Mononuclear cell (primary cell): ENCODE results near the gene PHACTR3. TPM values are rescaled to one million over a fixed set of nuclear protein-coding genes. Genes with fewer than 3 reads are reported as not detected.

ENCODE experiments used
- H3K27me3 ChIP-seq: 2 replicates; pipeline ENCODE4 v1.6.0; 2011; ENCODE audit warnings: low read length, control low read depth; ENCODE audit not compliant: insufficient read depth
- H3K4me1 ChIP-seq: 2 replicates; pipeline ENCODE4 v1.5.1; 2011; ENCODE audit warnings: mild to moderate bottlenecking, low read length, control low read depth; ENCODE audit not compliant: insufficient read depth
- H3K4me3 ChIP-seq: 2 replicates; pipeline ENCODE4 v1.5.1; 2011; ENCODE audit warnings: mild to moderate bottlenecking, low read length, moderate library complexity
- H3K9me3 ChIP-seq: 2 replicates; pipeline ENCODE4 v1.5.1; 2011; ENCODE audit warnings: low read depth, mild to moderate bottlenecking, control low read depth, low read length
- total RNA-seq: library from RNA; depleted of rRNA; stranded (reverse); fragments of >200 nt; gene quantifications from one replicate; pipeline ENCODE4 v1.2.3, GENCODE V29; 2012

Gene PHACTR3
- total RNA-seq, 1 donor = 0.21 TPM

DNA sequence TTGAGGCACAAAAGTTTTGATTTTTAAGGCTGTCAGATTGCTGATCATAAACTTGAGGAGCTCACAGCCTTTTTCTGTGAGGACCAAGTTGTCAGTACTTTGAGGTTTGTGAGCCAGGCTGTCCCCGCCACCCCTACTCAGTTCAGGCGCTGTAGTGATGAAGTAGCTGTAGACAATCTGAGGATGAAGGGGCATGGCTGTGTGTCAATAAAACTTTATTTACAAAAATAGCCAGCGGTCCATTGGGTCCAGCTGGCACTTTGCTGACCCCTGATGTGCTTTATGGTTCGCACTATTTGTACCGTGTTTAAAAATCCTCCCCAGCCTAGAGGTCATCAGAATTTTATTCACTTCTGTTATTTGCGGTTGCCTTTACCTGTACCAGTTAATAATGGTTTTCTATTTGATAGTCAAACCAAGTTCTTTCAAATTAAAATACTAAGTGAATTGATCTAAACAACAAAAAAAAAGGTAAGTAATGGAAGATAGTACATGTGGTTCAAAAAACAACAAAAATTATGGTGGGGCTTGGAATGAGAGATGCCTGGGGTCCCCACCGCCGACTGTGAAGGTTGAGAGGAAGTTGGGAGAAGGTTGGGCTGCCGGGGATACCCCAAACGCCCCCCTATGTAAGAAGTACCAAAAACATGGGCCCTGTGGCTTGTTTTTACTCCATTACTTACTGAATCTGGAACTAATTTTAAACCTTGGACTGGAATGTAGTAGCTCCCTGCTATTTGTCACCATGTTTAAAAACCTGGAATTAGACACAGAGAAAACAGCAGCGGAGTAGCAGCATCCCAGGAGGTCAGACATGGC is 205.5 kb downstream of the PHACTR3 start:
- Histone ChIP-seq H3K27me3 (no peaks in the 10 kb centered on the region), H3K9me3 (no peaks in the 10 kb centered on the region), H3K4me1 (no peaks in the 10 kb centered on the region), H3K4me3 (no peak overlapping the region)

DNA sequence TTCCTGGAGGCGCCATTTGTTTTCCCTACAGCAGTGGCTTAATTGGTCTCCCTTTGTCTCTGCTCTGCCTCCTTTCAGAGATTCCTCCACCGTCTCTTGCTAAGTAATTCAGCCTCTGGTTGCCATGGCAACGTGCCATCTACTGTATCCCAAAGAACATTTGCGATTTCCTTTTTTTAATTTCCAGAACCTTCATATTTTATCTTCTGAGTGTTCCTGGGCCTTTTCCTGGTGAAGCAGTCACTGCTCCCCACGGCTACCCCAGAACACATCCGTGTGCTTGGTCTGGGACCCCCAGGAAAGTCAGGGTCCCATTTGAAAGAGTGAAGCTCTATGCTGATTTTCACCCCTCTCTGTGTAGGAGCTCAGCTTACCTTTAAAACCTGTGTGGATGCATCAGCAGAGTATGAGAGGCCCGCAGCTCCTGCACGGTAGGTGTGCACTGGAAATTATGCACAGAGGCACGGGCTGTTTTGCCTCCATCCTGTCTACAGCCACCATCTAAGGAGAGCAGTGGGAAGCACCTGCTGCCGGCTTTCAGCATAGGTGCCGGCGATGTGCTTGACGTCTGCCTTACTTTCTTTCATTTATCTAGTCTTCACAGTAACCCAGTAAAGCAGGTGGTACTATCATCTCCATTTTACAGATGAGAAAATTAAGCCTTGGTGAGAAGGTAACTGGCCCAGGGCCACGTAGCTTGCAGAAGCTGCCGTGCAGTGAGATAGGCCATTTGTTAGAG is 206.3 kb downstream of the PHACTR3 start:
- H3K4me1 ChIP-seq = no peaks in the 10 kb centered on the region
- H3K9me3 ChIP-seq = no peaks in the 10 kb centered on the region
- H3K27me3 ChIP-seq = no peaks in the 10 kb centered on the region
- no peak overlapping the region for H3K4me3 ChIP-seq

GRCh38 chr20:59811681-59812171 is 207.4 kb downstream of the PHACTR3 start:
- Histone ChIP-seq H3K4me1 (no peaks in the 10 kb centered on the region), H3K9me3 (no peaks in the 10 kb centered on the region), H3K27me3 (no peaks in the 10 kb centered on the region), H3K4me3 (no peak overlapping the region)

GRCh38 chr20:59812286-59813125 is 208.2 kb downstream of the PHACTR3 start:
- no peaks in the 10 kb centered on the region for H3K27me3 ChIP-seq
- no peaks in the 10 kb centered on the region for H3K9me3 ChIP-seq

DNA sequence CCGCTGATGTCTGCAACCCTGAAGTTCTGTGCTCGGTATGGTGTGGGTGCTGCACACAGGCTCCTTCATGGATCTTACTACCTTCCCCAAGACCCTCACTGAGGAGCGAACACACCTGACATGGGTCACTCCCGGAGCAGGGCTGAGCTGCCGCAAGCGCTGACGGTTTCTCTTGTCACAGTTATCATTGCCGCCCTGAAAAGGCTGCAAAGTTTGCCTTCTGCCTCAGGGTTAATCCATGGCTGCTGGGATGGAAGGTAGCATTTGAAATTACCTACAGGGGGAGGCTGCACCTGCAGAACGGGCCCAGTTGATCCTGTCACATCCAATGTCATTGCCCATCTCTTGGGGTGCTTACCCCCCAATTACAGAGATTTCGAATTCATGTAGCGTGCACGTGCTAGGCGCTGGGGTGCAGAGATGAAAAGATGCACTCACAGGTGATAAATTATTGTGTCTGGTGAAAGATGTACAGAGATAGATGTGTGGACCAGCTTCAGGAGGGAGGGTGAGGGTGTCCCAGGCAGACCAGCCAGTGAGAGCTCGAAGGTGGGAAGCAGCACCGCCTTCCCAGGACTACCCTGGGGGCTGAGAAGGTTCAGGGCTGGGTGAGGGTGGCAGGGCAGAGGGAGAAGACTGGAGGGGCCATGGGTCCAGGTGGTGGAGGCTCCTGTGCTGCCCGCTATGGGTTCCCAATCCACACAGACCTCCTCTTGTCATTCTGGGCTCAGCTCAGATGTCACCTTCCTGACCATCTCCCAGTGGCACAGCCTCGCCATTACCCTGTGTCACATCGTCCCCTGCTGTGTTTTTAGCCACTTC is 209.0 kb downstream of the PHACTR3 start:
- Histone ChIP-seq H3K4me3 (no peak overlapping the region), H3K27me3 (no peaks in the 10 kb centered on the region), H3K9me3 (no peaks in the 10 kb centered on the region), H3K4me1 (no peaks in the 10 kb centered on the region)

More at GRCh38 chr20:59812286-59813125, 208.2 kb downstream of the PHACTR3 start:
- Histone ChIP-seq H3K4me3 (no peak overlapping the region), H3K4me1 (no peaks in the 10 kb centered on the region)

DNA sequence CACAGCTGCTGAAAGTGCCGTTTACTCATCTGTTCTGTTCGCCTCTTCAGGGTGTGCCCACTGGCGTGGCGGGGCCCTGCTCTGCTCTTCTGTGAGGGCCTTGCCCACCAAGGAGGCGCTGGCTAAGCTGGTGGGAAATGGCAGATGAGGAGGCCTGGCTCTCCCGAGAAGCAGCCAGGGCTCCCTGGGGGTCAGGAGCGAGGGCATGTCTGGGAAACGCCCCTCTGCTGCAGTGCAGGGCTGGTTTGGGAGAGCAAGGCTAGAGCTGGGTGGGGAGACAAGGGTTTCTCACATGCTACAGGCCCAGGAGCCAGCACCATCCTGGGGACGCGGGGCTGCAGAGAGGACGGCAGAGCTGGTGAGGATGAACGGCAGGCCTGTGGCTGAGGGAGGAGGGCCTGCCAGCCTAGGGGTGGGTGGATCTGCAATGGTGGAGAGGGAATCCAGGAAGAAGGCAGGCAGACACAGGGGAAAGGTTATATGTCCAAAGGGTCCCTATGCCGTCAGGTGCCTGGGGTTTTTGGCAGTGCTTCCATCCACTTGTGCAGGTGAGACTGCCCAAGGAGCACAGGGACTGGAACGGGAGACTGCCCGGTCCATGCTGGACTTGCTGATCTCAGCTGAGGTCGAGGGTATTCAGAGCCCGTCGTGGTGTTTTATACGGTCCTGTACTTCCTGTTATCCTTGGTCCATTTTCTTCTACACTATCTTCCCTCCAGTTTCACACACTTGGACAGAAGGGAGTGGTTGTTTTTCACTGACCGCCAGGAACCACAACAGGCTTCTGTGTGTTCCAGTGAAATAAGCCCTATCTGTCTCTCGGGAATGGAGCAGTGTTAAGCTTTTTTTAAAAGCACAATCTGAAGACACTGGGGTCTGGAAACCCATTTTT is 209.9 kb downstream of the PHACTR3 start:
- Histone ChIP-seq H3K4me3 (no peak overlapping the region), H3K4me1 (no peaks in the 10 kb centered on the region), H3K9me3 (no peaks in the 10 kb centered on the region), H3K27me3 (no peaks in the 10 kb centered on the region)

GRCh38 chr20:59814840-59815340 is 210.6 kb downstream of the PHACTR3 start:
- H3K9me3 ChIP-seq = no peaks in the 10 kb centered on the region
- no peaks in the 10 kb centered on the region for H3K4me1 ChIP-seq
- no peak overlapping the region for H3K4me3 ChIP-seq
- no peaks in the 10 kb centered on the region for H3K27me3 ChIP-seq

- no peaks in the 10 kb centered on the region for H3K27me3 ChIP-seq
Measured at GRCh38 chr20:59816146-59816738, 211.9 kb downstream of the PHACTR3 start.

DNA sequence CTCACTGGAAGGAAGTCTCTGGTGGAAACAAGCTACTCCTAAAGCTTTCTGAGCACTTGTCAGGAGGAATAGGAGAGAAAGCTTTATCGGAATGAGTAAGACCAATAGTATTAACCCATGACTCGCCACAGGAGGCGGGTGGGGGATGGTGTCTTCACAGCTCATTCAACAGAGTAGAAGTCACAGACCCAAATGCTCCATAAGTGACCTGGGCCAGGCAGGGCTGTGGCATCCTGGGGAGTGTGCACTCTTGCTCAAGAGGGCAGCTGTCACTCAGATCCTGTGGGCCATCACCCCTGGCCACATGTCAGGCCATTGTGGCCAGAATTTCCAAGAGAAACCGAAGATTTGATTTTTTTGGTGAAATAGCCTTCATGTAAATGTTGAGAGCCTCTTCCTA is 213.1 kb downstream of the PHACTR3 start:
- no peaks in the 10 kb centered on the region for H3K4me1 ChIP-seq
- no peaks in the 10 kb centered on the region for H3K9me3 ChIP-seq
- no peak overlapping the region for H3K4me3 ChIP-seq
- H3K27me3 ChIP-seq = no peaks in the 10 kb centered on the region

More at GRCh38 chr20:59816146-59816738, 211.9 kb downstream of the PHACTR3 start:
- Histone ChIP-seq H3K9me3 (no peaks in the 10 kb centered on the region), H3K4me3 (no peak overlapping the region), H3K4me1 (no peaks in the 10 kb centered on the region)

DNA sequence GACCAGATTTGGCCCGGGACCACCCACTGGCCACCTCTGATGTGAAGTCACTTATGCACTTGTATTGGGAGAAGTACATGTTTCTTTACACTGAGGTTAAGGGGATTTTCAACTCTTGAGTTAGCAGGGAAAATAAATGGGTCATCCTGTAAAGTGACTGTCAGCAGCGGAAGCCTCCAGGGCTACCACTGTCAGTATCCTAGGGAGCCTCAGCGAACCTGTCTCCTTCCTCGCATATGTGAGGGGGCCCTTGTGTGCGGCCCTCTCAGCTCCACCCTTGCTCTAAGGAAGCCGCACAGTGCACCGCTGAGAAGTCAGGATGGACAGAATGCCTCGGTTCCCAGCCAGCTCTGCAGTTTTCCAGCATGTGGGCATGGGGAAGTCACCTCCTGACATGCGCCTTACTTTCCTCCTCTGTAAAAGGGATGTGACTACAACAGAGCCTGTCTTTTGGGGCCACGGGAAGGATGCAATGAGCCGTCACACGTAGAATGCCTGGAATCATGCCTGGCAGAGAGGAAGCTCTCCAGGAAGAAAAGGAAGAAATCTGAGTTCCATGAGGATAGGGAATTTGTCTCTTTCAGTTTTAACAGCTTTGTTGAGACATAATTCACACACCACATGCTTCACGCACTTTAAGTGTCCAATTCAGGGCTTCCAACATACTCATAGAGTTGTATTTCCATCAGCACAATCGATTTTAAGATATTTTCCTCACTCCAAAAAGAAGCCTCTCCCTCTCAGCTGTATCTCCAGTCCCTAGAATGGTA is 213.7 kb downstream of the PHACTR3 start:
- no peaks in the 10 kb centered on the region for H3K4me1 ChIP-seq
- no peak overlapping the region for H3K4me3 ChIP-seq
- H3K9me3 ChIP-seq = no peaks in the 10 kb centered on the region
- H3K27me3 ChIP-seq = no peaks in the 10 kb centered on the region

GRCh38 chr20:59818911-59819310 is 214.6 kb downstream of the PHACTR3 start:
- Histone ChIP-seq H3K27me3 (no peaks in the 10 kb centered on the region), H3K4me3 (no peak overlapping the region), H3K4me1 (no peaks in the 10 kb centered on the region), H3K9me3 (no peaks in the 10 kb centered on the region)

- no peaks in the 10 kb centered on the region for H3K9me3 ChIP-seq
- no peak overlapping the region for H3K4me3 ChIP-seq
- H3K27me3 ChIP-seq = no peaks in the 10 kb centered on the region
- no peaks in the 10 kb centered on the region for H3K4me1 ChIP-seq
Measured at GRCh38 chr20:59819496-59820203, 215.3 kb downstream of the PHACTR3 start.
